Activated T-cell treated with anti-CD3 and anti-CD28 coated beads, Interleukin-2, amount 50 U/mL, for 4 hours (primary cell): ENCODE measurements around the gene DNAAF2. TPM values are rescaled to one million over a fixed set of nuclear protein-coding genes. Genes with fewer than 3 reads are reported as not detected.
"Not testable (repeated sequence)": the region's sequence is repeated elsewhere in the genome, so short reads cannot be mapped to it uniquely, and the experiment has no call there.

Source experiments
- ATAC-seq, 2 donors: fragments of 200-7000 bp; cut with Tn5 transposase; one replicate each; pipeline ENCODE4 v1.10.0; 2021
- DNase-seq: peaks from one replicate; pipeline ENCODE4 v3.0.0-alpha.2; 2020
- H3K27me3 Mint-ChIP-seq: one replicate; pipeline ENCODE4 v1.8.0; 2021; ENCODE audit warnings: low read depth, mixed read lengths
- H3K36me3 Mint-ChIP-seq: one replicate; pipeline ENCODE4 v1.8.0; 2022; ENCODE audit warnings: mixed read lengths; ENCODE audit not compliant: insufficient read depth
- H3K4me1 Mint-ChIP-seq: one replicate; pipeline ENCODE4 v1.8.0; 2021; ENCODE audit warnings: low read depth, mixed read lengths
- H3K4me3 Mint-ChIP-seq: one replicate; pipeline ENCODE4 v1.8.0; 2021; ENCODE audit warnings: mild to moderate bottlenecking, moderate library complexity, mixed read lengths
- H3K9me3 Mint-ChIP-seq: one replicate; pipeline ENCODE4 v1.8.0; 2021; ENCODE audit warnings: mixed read lengths
- total RNA-seq, 3 donors: library from RNA; stranded (reverse); gene quantifications; one replicate each; pipeline ENCODE4 v1.2.1, GENCODE V29; 2021

The DNAAF2 gene
- total RNA-seq, 3 donors from 2014 or later, result 17.0 to 18.9 (median 17.3) TPM

GRCh38 chr14:49614196-49614595 lies 20.8 kb downstream of the DNAAF2 start:
- H3K4me1 Mint-ChIP-seq, result peaks cover 18% of the 10 kb centered on the region
- H3K27me3 Mint-ChIP-seq, result no peaks in the 10 kb centered on the region
- H3K4me3 Mint-ChIP-seq, result no peak overlapping the region
- H3K36me3 Mint-ChIP-seq, result peaks cover 20% of the 10 kb centered on the region
- no peaks in the 10 kb centered on the region for H3K9me3 Mint-ChIP-seq
- ATAC-seq (no peak), DNase-seq (no peak)

GRCh38 chr14:49612671-49613070 lies 22.4 kb downstream of the DNAAF2 start:
- Mint-ChIP-seq H3K27me3 (no peaks in the 10 kb centered on the region), H3K4me1 (peaks cover 4% of the 10 kb centered on the region), H3K4me3 (no peak overlapping the region), H3K9me3 (no peaks in the 10 kb centered on the region), H3K36me3 (peaks cover 12% of the 10 kb centered on the region)
- DNase-seq (no peak), ATAC-seq (no peak)

- no peaks in the 10 kb centered on the region for H3K4me1 Mint-ChIP-seq
- no peak overlapping the region for H3K4me3 Mint-ChIP-seq
- no peaks in the 10 kb centered on the region for H3K9me3 Mint-ChIP-seq
- no peaks in the 10 kb centered on the region for H3K27me3 Mint-ChIP-seq
- DNase-seq (no peak), ATAC-seq (no peak)
- H3K36me3 Mint-ChIP-seq, result peaks cover 8% of the 10 kb centered on the region
Measured at GRCh38 chr14:49612251-49612650, 22.8 kb downstream of the DNAAF2 start.

DNA sequence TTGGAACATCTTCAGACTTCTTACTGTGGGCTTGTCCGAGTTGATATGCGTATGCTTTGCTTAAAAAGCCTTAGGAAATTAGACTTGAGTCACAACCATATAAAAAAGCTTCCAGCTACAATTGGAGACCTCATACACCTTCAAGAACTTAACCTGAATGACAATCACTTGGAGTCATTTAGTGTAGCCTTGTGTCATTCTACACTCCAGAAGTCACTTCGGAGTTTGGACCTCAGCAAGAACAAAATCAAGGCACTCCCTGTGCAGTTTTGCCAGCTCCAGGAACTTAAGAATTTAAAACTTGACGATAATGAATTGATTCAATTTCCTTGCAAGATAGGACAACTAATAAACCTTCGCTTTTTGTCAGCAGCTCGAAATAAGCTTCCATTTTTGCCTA lies 27.5 kb downstream of the DNAAF2 start:
- Mint-ChIP-seq H3K4me1 (peaks cover 2% of the 10 kb centered on the region), H3K9me3 (no peaks in the 10 kb centered on the region), H3K36me3 (peaks cover 14% of the 10 kb centered on the region), H3K4me3 (no peak overlapping the region), H3K27me3 (no peaks in the 10 kb centered on the region)
- DNase-seq (no peak), ATAC-seq (no peak)

- H3K36me3 Mint-ChIP-seq, result no peaks in the 10 kb centered on the region
- DNase-seq (peak; percentile 73), ATAC-seq (peak; percentile 84 to 85)
- H3K4me1 Mint-ChIP-seq, result peaks cover 22% of the 10 kb centered on the region
- no peaks in the 10 kb centered on the region for H3K9me3 Mint-ChIP-seq
- peak within 1 kb of the TSS; percentile 98 for H3K4me3 Mint-ChIP-seq
- H3K27me3 Mint-ChIP-seq, result no peaks in the 10 kb centered on the region
Measured at GRCh38 chr14:49598485-49599300, 36.4 kb downstream of the DNAAF2 start, which contains the start of gene LRR1. Gene LRR1 (plus strand): TSS chr14:49598940. CDS start chr14:49599021, 81 bp downstream.

DNA sequence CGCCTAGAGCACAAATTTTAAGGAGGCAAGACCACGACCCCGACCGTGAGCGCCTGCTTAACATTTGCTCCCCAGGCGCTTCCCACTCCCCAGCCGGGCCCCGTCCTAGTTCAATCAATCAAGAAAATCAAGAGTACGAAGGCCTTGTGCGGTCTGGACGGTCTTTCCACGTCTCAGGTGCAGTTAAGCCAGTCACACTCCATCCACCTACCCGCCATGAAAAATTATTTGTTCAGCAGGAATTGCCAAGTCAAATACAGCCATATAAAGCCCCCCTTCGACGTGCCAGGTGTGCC lies 36.9 kb downstream of the DNAAF2 start:
- DNase-seq (no peak), ATAC-seq (peak; percentile 3 to 9)
- Mint-ChIP-seq H3K9me3 (no peaks in the 10 kb centered on the region), H3K27me3 (no peaks in the 10 kb centered on the region), H3K4me3 (peak overlapping the region; percentile 98), H3K36me3 (no peaks in the 10 kb centered on the region), H3K4me1 (peaks cover 22% of the 10 kb centered on the region)

DNA sequence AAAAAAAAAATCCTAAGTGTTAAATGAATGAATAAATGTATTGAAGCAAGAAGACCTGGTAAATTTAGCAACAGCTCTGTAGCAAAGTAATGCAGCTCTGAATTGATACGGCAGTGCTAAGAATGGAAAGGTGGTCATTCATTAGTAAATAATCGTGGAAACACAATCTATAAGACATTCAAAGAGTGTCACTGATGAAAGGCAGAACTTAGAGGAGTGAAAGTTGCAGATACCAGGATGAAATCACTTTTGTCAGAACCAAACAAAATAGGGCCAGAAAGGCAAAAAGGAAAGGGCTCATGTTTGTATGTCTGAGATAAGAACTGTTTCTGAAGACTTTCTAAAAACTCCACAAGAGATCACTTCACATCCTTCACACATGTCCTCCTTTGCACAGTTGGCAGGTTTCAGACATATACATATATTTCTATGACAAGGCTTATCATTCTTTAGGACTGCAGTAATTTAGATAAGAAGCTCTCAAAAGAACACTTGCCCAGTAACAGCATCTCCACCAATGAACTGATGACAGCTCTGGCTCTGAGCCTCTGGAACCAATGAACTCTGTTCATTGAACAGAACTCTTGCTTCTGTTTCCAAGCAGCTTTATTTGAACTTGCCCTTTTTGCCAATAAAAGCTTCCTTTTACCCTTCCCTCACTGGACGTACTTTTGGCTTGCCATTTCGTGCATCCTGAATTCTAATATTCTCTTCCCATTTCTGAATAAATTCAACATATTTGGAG lies 40.5 kb downstream of the DNAAF2 start:
- Mint-ChIP-seq H3K4me3 (no peak overlapping the region), H3K9me3 (no peaks in the 10 kb centered on the region), H3K27me3 (no peaks in the 10 kb centered on the region), H3K4me1 (peaks cover 12% of the 10 kb centered on the region), H3K36me3 (no peaks in the 10 kb centered on the region)
- DNase-seq (no peak), ATAC-seq (no peak)

DNA sequence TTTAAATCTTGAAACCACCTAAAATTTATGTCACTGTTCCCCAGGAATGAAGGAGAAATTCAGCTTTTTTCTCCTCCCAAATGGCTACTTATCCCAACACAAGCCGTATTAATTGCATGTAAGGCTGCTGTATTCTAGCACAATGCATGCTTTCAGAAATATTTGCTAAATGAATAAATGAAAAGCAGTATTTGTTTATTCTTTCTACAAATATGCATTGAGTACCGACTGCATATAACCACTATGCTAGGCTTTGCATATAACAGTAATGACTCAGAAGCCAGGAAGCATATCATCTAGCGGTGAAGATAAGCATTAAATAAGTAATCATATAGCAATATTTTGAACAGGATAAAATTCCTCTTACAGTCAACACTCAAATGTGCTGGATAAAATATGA lies 42.0 kb downstream of the DNAAF2 start:
- DNase-seq (no peak), ATAC-seq (no peak)
- H3K27me3 Mint-ChIP-seq, result no peaks in the 10 kb centered on the region
- H3K36me3 Mint-ChIP-seq, result no peaks in the 10 kb centered on the region
- no peaks in the 10 kb centered on the region for H3K9me3 Mint-ChIP-seq
- peaks cover 10% of the 10 kb centered on the region for H3K4me1 Mint-ChIP-seq
- no peak overlapping the region for H3K4me3 Mint-ChIP-seq

DNA sequence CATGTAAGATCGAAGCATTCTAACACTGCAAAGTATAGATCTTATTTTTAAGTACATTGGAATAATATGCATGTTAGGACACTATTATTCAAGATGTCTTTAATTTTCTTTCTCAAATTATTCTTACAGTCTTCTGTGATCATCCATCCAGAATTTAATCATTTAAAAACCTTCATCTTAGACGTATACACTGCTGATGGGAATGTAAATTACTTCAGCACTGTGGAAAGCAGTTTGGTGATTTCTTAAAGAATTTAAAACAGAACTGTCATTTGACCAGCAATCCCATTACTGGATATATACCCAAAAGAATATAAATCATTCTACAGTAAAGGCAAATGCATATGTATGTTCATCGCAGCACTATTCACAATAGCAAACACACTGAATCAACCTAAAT lies 45.7 kb downstream of the DNAAF2 start:
- DNase-seq, result no peak
- Mint-ChIP-seq H3K4me3 (no peak overlapping the region), H3K4me1 (peaks cover 4% of the 10 kb centered on the region), H3K36me3 (peaks cover 18% of the 10 kb centered on the region), H3K9me3 (no peaks in the 10 kb centered on the region), H3K27me3 (peaks cover 1% of the 10 kb centered on the region)
- ATAC-seq, result no peak

DNA sequence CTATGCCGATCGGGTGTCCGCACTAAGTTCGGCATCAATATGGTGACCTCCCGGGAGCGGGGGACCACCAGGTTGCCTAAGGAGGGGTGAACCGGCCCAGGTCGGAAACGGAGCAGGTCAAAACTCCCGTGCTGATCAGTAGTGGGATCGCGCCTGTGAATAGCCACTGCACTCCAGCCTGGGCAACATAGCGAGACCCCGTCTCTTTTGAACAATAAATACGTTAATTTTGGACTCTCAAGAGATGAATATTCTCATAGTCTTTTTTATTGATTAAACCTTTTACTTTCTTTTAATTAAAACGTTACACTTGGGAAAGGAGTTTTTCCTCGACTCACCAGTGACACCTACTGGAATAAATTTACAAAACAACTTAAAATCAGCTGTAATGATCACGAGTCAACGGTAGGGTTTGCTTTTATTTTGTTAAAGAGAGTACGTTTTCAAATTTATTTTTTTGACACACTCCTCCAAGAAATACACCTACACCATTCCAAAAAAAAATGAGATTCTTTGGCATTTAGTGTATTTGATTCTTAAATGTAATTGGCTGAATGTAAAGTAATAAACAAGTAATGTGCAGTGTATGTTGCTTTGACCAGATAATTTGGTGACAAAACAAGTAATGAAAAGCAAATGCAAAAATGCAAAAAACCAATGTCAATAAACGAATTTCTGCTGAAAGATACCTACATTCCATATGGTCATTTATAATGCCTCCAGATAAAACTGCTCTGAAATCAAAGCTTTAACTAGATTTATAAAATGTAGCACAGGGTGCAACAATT lies 48.2 kb downstream of the DNAAF2 start:
- H3K9me3 Mint-ChIP-seq, result no peaks in the 10 kb centered on the region
- H3K4me1 Mint-ChIP-seq, result peaks cover 28% of the 10 kb centered on the region
- peak; percentile 36 for DNase-seq
- H3K4me3 Mint-ChIP-seq, result peak overlapping the region; percentile 93
- H3K36me3 Mint-ChIP-seq, result peaks cover 41% of the 10 kb centered on the region
- ATAC-seq, result peak; percentile 27 to 35
- peaks cover 1% of the 10 kb centered on the region for H3K27me3 Mint-ChIP-seq

DNA sequence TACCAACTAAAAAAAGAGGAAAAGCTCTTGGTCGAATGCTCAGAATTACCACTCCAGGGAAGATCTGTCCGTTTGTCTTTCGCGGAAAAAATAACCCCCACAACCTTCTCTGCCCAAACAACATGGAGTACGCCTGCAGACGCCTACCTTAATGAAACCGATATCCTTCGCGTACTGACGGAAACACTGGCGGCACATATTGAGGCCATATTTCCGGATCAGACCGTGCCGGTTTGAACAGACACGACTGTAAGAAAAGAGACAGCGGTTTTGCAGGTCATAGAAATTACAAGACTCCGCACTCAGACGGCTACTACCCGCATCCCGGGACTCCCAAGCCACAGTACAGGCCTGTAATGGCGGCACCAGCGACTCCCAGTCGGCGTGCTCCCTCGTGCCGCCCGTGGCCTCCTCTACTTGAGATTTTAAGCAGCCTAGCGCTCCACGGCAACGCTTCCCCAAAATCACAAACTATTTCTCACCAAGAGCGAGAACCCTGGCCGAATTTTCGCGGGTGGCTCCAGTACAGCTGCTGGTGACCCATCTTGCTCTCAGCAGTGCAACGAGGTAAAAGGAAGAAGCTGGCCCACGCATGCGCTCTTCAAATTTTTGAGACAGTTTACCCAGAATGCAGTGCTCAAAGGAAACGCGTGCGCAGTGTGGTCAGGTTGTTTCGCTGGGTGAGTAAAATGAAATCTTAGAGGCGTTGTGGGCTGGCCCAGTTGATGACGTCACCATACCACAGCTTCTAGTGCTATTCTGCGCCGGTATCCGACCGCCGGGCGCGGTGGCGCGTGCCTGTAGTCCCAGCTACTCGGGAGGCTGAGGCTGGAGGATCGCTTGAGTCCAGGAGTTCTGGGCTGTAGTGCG lies 49.0 kb downstream of the DNAAF2 start, which contains the start of gene RPS29:
Gene RPS29 (minus strand): TSS at position 578 of the 870 bp plus-strand sequence. CDS start 34 bp downstream, at position 544.
- Mint-ChIP-seq H3K4me3 (peak within 1 kb of the TSS; percentile 93), H3K4me1 (peaks cover 36% of the 10 kb centered on the region), H3K36me3 (peaks cover 48% of the 10 kb centered on the region), H3K27me3 (peaks cover 1% of the 10 kb centered on the region), H3K9me3 (no peaks in the 10 kb centered on the region)
- DNase-seq, result peak; percentile 98
- ATAC-seq, result peak; percentile 86 to 87

DNA sequence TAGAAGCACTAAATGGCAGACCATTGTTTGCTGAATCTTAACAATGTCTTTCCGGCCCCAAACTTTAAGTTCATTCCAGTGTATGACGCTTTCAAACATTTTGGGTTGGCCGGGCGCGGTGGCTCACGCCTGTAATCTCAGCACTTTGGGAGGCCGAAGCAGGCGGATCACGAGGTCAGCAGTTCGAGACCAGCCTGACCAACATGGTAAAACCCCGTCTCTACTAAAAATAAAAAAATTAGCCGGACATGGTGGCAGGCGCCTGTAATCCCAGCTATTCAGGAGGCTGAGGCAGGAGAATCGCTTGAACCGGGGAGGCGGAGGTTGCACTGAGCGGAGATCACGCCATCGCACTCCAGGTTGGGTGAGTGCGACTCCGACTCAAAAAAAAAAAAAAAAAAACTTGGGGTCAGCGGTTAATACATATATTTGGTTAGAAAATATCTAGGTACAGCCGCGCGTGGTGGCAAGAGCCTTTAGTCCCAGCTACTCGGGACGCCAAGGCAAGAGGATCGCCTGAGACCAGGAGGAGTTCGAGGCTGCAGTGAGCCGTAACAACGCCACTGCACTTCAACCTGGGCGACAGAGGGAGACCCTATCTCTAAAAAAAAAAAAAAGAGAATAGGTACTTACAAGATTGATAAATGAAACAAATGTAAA lies 49.9 kb downstream of the DNAAF2 start:
- H3K4me3 Mint-ChIP-seq, result peak overlapping the region; percentile 93
- H3K9me3 Mint-ChIP-seq, DNase-seq, ATAC-seq, H3K27me3 Mint-ChIP-seq: not testable (repeated sequence)
- H3K4me1 Mint-ChIP-seq, result peaks cover 40% of the 10 kb centered on the region
- peaks cover 50% of the 10 kb centered on the region for H3K36me3 Mint-ChIP-seq

GRCh38 chr14:49584058-49584457 lies 51.0 kb downstream of the DNAAF2 start:
- DNase-seq (no peak), ATAC-seq (no peak)
- Mint-ChIP-seq H3K36me3 (peaks cover 52% of the 10 kb centered on the region), H3K27me3 (peaks cover 1% of the 10 kb centered on the region), H3K4me1 (peaks cover 46% of the 10 kb centered on the region), H3K9me3 (no peaks in the 10 kb centered on the region), H3K4me3 (peak overlapping the region; percentile 93)
